GM12874 (cell line): Measurements from ENCODE around the gene SCAF4.

Source experiments
- CTCF ChIP-seq: IDR thresholded peaks from 2 replicates; pipeline ENCODE4 v1.5.1; 2011; ENCODE audit warnings: low read depth, mild to moderate bottlenecking, control low read depth, low read length, moderate library complexity; ENCODE audit not compliant: insufficient read depth

SCAF4 gene

DNA sequence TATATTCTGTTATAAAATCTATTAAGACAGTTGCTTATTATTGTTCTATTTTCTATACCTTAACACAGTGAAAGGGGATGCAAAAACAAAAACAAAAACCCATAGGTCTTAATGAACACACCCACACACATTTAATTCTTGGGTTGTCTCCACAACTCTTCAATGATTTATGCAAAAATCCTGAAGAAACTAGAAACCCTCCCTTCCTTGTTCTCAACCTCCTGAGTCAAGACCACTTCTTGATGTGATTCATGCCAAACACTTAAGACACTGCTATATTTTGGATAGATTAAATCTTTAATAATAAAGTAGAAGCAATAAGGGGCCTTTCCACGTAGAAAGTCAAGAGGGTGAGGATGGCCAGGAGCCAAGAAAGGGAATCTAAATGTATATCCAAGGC lies 23.4 kb downstream of the SCAF4 start:
- no peak for TF ChIP-seq CTCF

- TF ChIP-seq CTCF, result no peak
These were observed 24.4 kb downstream of the SCAF4 start for GRCh38 chr21:31707499-31707898.

DNA sequence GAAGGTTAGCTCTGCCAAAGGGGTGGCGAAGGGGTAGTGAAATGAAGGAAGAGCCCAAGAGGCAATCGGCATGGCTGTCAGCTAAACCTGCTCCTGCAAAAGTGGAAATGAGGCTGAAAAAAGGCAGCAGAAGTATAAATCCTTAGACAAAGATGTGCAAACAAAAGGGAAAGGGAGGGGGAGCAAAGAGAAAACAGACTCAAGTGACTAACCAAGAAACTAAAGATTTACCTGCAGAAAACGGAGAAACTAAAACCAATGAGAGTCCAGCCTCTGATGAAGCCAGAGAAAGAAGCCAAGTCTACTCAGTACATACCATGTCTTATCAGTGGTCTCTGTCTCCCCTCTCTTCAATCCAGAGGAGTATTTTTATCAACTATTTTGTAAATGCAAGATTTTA lies 25.4 kb downstream of the SCAF4 start:
- no peak for TF ChIP-seq CTCF

DNA sequence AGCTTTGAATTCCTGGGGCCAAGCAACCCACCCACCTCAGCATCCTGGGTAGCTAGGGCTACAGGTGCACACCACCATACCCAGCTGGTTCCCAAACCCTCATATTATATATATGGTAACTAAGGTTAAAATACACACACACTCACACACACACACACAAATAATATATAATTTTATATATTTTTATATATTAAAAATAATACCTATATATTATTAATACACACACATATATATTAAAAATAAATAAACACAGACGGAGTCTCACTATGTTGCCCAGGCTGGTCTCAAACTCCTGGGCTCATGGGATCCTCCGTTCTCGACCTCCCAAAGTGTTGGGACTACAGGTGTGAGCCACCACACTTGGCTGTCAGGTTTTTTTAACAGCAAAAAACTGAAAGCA lies 31.9 kb downstream of the SCAF4 start:
- TF ChIP-seq CTCF, result no peak

- TF ChIP-seq CTCF, result no peak
These were observed 33.5 kb downstream of the SCAF4 start for GRCh38 chr21:31698461-31698860.

DNA sequence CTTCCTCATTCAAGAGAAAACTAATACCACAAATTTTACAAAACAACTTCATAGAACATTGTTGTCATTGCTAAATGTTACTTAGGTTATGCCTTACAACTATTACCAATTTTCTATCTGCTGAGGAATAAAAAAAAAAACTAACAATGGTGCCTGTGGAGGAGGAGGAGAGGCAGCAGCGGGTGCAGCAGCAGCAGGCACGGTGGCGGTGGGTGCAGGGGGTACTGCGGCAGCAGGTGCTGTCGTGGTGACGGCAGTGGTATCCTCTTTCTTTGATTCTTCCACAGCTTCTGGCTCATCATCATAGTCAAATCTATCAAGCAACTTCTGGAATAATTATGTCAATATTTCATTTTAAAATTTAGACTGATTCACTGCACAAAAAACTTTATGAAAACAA lies 35.5 kb downstream of the SCAF4 start:
- no peak for TF ChIP-seq CTCF

DNA sequence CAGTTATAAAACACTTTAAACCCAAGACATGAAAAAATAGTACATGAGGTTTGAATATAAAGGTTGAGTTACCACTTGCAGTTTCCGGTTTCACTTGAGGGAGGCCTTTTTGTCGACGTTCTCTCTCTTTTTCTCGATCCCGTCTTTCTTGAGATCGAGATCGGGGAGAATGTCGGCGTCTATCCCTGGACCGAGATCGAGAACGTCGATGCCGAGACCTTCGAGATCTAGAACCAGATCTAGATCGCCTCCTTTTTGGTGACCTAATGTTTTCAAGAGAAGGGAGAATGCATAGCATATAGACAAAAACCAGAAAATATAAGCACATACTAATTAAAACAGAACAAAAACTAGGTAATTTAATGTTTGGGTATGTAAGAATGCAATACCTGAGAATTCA lies 38.7 kb downstream of the SCAF4 start:
- TF ChIP-seq CTCF, result no peak

DNA sequence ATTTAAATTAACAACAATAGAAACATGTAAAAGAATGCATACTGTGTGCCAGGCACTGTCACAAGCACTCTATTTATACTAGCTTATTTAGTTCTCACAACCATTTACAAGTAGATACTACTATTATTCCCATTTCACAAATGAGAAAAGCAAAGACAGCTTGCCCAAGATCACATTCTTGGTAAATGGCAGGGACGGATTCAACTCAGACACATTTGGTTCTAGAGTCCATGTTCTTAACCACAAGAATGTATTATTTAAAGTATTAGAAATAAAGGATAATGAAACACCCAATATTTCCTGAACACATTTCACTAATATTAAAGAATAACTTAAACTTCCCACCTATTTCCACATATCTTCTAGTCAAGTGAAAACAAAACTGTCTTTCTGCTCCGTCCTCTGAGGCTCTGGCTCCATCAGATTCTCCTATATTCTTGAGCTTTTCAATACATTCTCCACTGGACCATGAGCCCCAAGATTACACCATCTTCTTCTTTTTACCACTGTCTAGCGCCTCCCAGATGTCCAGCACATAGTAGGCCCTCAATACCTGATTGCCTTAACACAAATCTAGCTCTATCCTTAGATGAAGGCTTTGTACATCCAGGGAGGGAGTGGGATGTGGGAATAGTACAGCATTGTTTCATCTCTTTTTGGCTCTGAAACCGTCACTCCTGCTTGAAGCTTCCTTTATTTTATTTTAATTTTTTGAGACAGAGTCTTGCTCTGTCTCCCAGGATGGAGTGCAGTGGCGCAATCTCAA lies 43.1 kb downstream of the SCAF4 start:
- no peak for TF ChIP-seq CTCF
